ENCODE measurements around the gene IGF2BP2.

DNA sequence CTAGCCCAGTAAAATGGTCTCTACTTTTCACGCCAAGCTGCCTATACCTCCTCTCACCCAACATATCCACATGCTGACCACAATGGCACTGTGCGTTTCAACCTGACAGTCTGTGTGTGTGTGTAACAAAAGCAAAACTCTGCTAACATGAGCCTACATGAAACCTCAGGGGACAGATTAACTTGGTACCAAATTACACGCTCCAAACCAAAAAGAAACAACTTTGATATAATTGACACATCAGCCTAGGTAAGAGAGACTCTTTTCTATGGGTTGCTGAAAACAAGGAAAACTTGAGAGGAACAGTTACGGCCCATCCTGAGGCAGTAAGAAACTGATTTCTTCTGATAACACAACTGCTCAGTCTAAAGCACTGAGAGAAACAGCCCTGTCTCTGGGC lies 31.5 kb downstream of the IGF2BP2 start:
- TF ChIP-seq, protein P1, sequence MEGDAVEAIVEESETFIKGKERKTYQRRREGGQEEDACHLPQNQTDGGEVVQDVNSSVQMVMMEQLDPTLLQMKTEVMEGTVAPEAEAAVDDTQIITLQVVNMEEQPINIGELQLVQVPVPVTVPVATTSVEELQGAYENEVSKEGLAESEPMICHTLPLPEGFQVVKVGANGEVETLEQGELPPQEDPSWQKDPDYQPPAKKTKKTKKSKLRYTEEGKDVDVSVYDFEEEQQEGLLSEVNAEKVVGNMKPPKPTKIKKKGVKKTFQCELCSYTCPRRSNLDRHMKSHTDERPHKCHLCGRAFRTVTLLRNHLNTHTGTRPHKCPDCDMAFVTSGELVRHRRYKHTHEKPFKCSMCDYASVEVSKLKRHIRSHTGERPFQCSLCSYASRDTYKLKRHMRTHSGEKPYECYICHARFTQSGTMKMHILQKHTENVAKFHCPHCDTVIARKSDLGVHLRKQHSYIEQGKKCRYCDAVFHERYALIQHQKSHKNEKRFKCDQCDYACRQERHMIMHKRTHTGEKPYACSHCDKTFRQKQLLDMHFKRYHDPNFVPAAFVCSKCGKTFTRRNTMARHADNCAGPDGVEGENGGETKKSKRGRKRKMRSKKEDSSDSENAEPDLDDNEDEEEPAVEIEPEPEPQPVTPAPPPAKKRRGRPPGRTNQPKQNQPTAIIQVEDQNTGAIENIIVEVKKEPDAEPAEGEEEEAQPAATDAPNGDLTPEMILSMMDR (IDR thresholded peaks at IDR 0.05): no peak
- TF ChIP-seq ZNF302 (CRISPR knock-in tag; IDR thresholded peaks at IDR 0.05): no peak

Data from A549 (cell line).